Naive B cell (primary cell): ENCODE data around the gene PRX. TPM values are rescaled to one million over a fixed set of nuclear protein-coding genes. Genes with fewer than 3 reads are reported as not detected.
"Not testable (repeated sequence)": the region's sequence is repeated elsewhere in the genome, so short reads cannot be mapped to it uniquely, and the experiment has no call there.

Experiments
- ATAC-seq, 2 donors: fragments of 150-1000 bp; cut with Tn5 transposase; 2 replicates each; pipeline ENCODE4 v1.10.0; 2021; ENCODE audit warnings: low read depth in 2 of 2, mild to moderate bottlenecking in 2 of 2, moderate library complexity in 2 of 2
- DNase-seq: peaks from one replicate; pipeline ENCODE4 v3.0.0; 2022
- H3K27ac Mint-ChIP-seq, 6 donors: one replicate each; pipeline ENCODE4 v1.8.0; 2020 to 2022; ENCODE audit warnings: mild to moderate bottlenecking in 6 of 6, mixed read lengths in 6 of 6, moderate library complexity in 5 of 6, inconsistent platforms in 2 of 6
- H3K27me3 Mint-ChIP-seq, 3 donors: one replicate each; pipeline ENCODE4 v1.8.0; 2021 to 2022; ENCODE audit warnings: mixed read lengths in 3 of 3, mild to moderate bottlenecking in 1 of 3
- H3K36me3 Mint-ChIP-seq, 2 donors: one replicate each; pipeline ENCODE4 v1.8.0; 2020 to 2022; ENCODE audit warnings: mixed read lengths in 2 of 2, inconsistent platforms in 1 of 2, mild to moderate bottlenecking in 1 of 2
- H3K4me1 Mint-ChIP-seq, 3 donors: one replicate each; pipeline ENCODE4 v1.8.0; 2020 to 2022; ENCODE audit warnings: mixed read lengths in 3 of 3, inconsistent platforms in 1 of 3, mild to moderate bottlenecking in 1 of 3, moderate library complexity in 1 of 3
- H3K4me3 Mint-ChIP-seq, 8 donors: one replicate each; pipeline ENCODE4 v1.8.0; 2020 to 2022; ENCODE audit warnings: mild to moderate bottlenecking in 8 of 8, mixed read lengths in 8 of 8, moderate library complexity in 8 of 8, inconsistent platforms in 2 of 8
- H3K9me3 Mint-ChIP-seq, 7 donors: one replicate each; pipeline ENCODE4 v1.8.0; 2020 to 2022; ENCODE audit warnings: mixed read lengths in 7 of 7, mild to moderate bottlenecking in 5 of 7, inconsistent platforms in 2 of 7, moderate library complexity in 1 of 7
- polyA plus RNA-seq, 6 donors: library from polyadenylated mRNA; unstranded; fragments of 300-500 nt; fragmentation: Illumina TruSeq; gene quantifications; one replicate each; pipeline ENCODE4 v1.2.3, GENCODE V29; 2021; ENCODE audit warnings: low read depth in 6 of 6

The PRX gene
- polyA plus RNA-seq, 6 donors from 2014 or later = 0.05 to 0.38 (median 0.23) TPM; not detected in 2

- peak overlapping the region in 3 of 6 donors; percentile 63 to 72 (median 63) for H3K27ac Mint-ChIP-seq
- H3K4me3 Mint-ChIP-seq = peak overlapping the region in 5 of 8 donors; percentile 29 to 82 (median 60)
Observed at GRCh38 chr19:40446263-40446784, 33.1 kb upstream of the PRX start.

GRCh38 chr19:40445780-40446262 lies 32.6 kb upstream of the PRX start:
- Mint-ChIP-seq H3K4me3 (peak overlapping the region in 6 of 8 donors; percentile 9 to 98 (median 84)), H3K9me3 (peaks cover 0 to 2% (median 0%) of the 10 kb centered on the region in 7 donors), H3K4me1 (peaks cover 18 to 22% (median 18%) of the 10 kb centered on the region in 3 donors), H3K27me3 (no peaks in the 10 kb centered on the region), H3K27ac (peak overlapping the region in 2 of 6 donors; percentile 41 to 87), H3K36me3 (peaks cover 0 to 9% of the 10 kb centered on the region in 2 donors)
- ATAC-seq (no peak), DNase-seq (no peak)

More at GRCh38 chr19:40446263-40446784, 33.1 kb upstream of the PRX start:
- Mint-ChIP-seq H3K27me3 (no peaks in the 10 kb centered on the region), H3K4me1 (peaks cover 18 to 22% (median 18%) of the 10 kb centered on the region in 3 donors), H3K36me3 (peaks cover 0 to 9% of the 10 kb centered on the region in 2 donors), H3K9me3 (peaks cover 0 to 2% (median 0%) of the 10 kb centered on the region in 7 donors)
- no peak for DNase-seq
- ATAC-seq = no peak

GRCh38 chr19:40444825-40445312 lies 31.7 kb upstream of the PRX start:
- H3K9me3 Mint-ChIP-seq = peaks cover 0 to 2% (median 0%) of the 10 kb centered on the region in 7 donors
- peak overlapping the region; percentile 85 to 99 (median 98) for H3K27ac Mint-ChIP-seq
- H3K4me1 Mint-ChIP-seq = peaks cover 18 to 25% (median 22%) of the 10 kb centered on the region in 3 donors
- DNase-seq = no peak
- ATAC-seq = no peak
- peaks cover 0 to 9% of the 10 kb centered on the region in 2 donors for H3K36me3 Mint-ChIP-seq
- H3K4me3 Mint-ChIP-seq = peak overlapping the region; percentile 90 to 99 (median 98)
- H3K27me3 Mint-ChIP-seq = no peaks in the 10 kb centered on the region

GRCh38 chr19:40444000-40444824 lies 31.0 kb upstream of the PRX start, which contains the start of gene SERTAD3:
Gene SERTAD3 (minus strand): TSS chr19:40444335. CDS start chr19:40442080, 2,255 bp downstream.
- H3K27ac Mint-ChIP-seq = peak within 1 kb of the TSS; percentile 85 to 99 (median 98)
- DNase-seq (peak; percentile 99), ATAC-seq (peak; percentile 68 to 69)
- no peaks in the 10 kb centered on the region for H3K27me3 Mint-ChIP-seq
- peaks cover 0 to 9% of the 10 kb centered on the region in 2 donors for H3K36me3 Mint-ChIP-seq
- no peaks in the 10 kb centered on the region for H3K9me3 Mint-ChIP-seq
- peak within 1 kb of the TSS; percentile 90 to 99 (median 98) for H3K4me3 Mint-ChIP-seq
- peaks cover 23 to 26% (median 25%) of the 10 kb centered on the region in 3 donors for H3K4me1 Mint-ChIP-seq

GRCh38 chr19:40443131-40443999 lies 30.2 kb upstream of the PRX start:
- no peaks in the 10 kb centered on the region for H3K27me3 Mint-ChIP-seq

GRCh38 chr19:40442328-40443130 lies 29.4 kb upstream of the PRX start:
- DNase-seq = no peak

More at GRCh38 chr19:40443131-40443999, 30.2 kb upstream of the PRX start:
- H3K4me1 Mint-ChIP-seq = peaks cover 24 to 29% (median 25%) of the 10 kb centered on the region in 3 donors
- no peaks in the 10 kb centered on the region for H3K9me3 Mint-ChIP-seq
- H3K36me3 Mint-ChIP-seq = peaks cover 0 to 9% of the 10 kb centered on the region in 2 donors
- H3K27ac Mint-ChIP-seq = peak overlapping the region; percentile 85 to 99 (median 98)
- peak overlapping the region; percentile 90 to 99 (median 98) for H3K4me3 Mint-ChIP-seq
- ATAC-seq = peak; percentile 68 to 72
- peak; percentile 99 for DNase-seq

GRCh38 chr19:40441719-40442253 lies 28.6 kb upstream of the PRX start:
- H3K27me3 Mint-ChIP-seq = no peaks in the 10 kb centered on the region
- peaks cover 25 to 31% (median 28%) of the 10 kb centered on the region in 3 donors for H3K4me1 Mint-ChIP-seq
- DNase-seq (no peak), ATAC-seq (no peak)
- no peaks in the 10 kb centered on the region for H3K9me3 Mint-ChIP-seq
- peak overlapping the region in 3 of 6 donors; percentile 94 to 99 (median 99) for H3K27ac Mint-ChIP-seq
- H3K4me3 Mint-ChIP-seq = peak overlapping the region in 6 of 8 donors; percentile 90 to 99 (median 98)
- H3K36me3 Mint-ChIP-seq = peaks cover 0 to 9% of the 10 kb centered on the region in 2 donors

More at GRCh38 chr19:40442328-40443130, 29.4 kb upstream of the PRX start:
- H3K4me1 Mint-ChIP-seq = peaks cover 25 to 31% (median 28%) of the 10 kb centered on the region in 3 donors
- peak overlapping the region; percentile 90 to 99 (median 98) for H3K4me3 Mint-ChIP-seq
- H3K36me3 Mint-ChIP-seq = peaks cover 0 to 9% of the 10 kb centered on the region in 2 donors
- ATAC-seq = no peak
- H3K27ac Mint-ChIP-seq = peak overlapping the region; percentile 85 to 99 (median 96)
- no peaks in the 10 kb centered on the region for H3K27me3 Mint-ChIP-seq
- H3K9me3 Mint-ChIP-seq = no peaks in the 10 kb centered on the region

GRCh38 chr19:40438284-40438683 lies 25.1 kb upstream of the PRX start:
- H3K36me3 Mint-ChIP-seq = no peaks in the 10 kb centered on the region

GRCh38 chr19:40433391-40434216 lies 20.4 kb upstream of the PRX start:
- Mint-ChIP-seq H3K4me1 (peaks cover 25 to 37% (median 25%) of the 10 kb centered on the region in 3 donors), H3K36me3 (no peaks in the 10 kb centered on the region), H3K27ac (peak overlapping the region; percentile 85 to 97 (median 94)), H3K27me3 (no peaks in the 10 kb centered on the region), H3K9me3 (peaks cover 0 to 2% (median 0%) of the 10 kb centered on the region in 7 donors), H3K4me3 (peak overlapping the region; percentile 85 to 98 (median 94))
- peak; percentile 62 for DNase-seq
- peak; percentile 70 to 73 for ATAC-seq

More at GRCh38 chr19:40438284-40438683, 25.1 kb upstream of the PRX start:
- ATAC-seq = no peak
- no peak for DNase-seq
- Mint-ChIP-seq H3K9me3 (peaks cover 0 to 2% (median 0%) of the 10 kb centered on the region in 7 donors), H3K27ac (peak overlapping the region in 2 of 6 donors; percentile 48 to 80), H3K4me3 (peak overlapping the region in 2 of 8 donors; percentile 15 to 18), H3K27me3 (no peaks in the 10 kb centered on the region), H3K4me1 (peaks cover 36 to 54% (median 40%) of the 10 kb centered on the region in 3 donors)

- Mint-ChIP-seq H3K4me1 (peaks cover 20 to 33% (median 25%) of the 10 kb centered on the region in 3 donors), H3K4me3 (peak overlapping the region in 7 of 8 donors; percentile 85 to 98 (median 92)), H3K27ac (peak overlapping the region in 3 of 6 donors; percentile 5 to 97 (median 92))
- H3K9me3 Mint-ChIP-seq, H3K36me3 Mint-ChIP-seq, H3K27me3 Mint-ChIP-seq, ATAC-seq, DNase-seq: not testable (repeated sequence)
Observed at GRCh38 chr19:40432760-40433159, 19.6 kb upstream of the PRX start.

- Mint-ChIP-seq H3K27me3 (no peaks in the 10 kb centered on the region), H3K4me3 (peak overlapping the region in 2 of 8 donors; percentile 25 to 64), H3K9me3 (peaks cover 0 to 2% (median 0%) of the 10 kb centered on the region in 7 donors), H3K4me1 (peaks cover 20 to 33% (median 24%) of the 10 kb centered on the region in 3 donors), H3K27ac (peak overlapping the region in 1 of 6 donors; percentile 62), H3K36me3 (no peaks in the 10 kb centered on the region)
- no peak for ATAC-seq
- DNase-seq = no peak
Observed at GRCh38 chr19:40431698-40432097, 18.5 kb upstream of the PRX start.
